Osteocyte (in vitro differentiated cells): Measurements from ENCODE around the gene SEL1L3. TPM values are rescaled to one million over a fixed set of nuclear protein-coding genes. Genes with fewer than 3 reads are reported as not detected.
A peak's percentile ranks its signal among the peaks of the same experiment; 100 is the strongest.

ENCODE experiments used
- DNase-seq: peaks from one replicate; pipeline ENCODE4 v3.0.0; 2021; ENCODE audit warnings: mixed read lengths; ENCODE audit not compliant: unreplicated experiment; ENCODE audit errors: extremely low spot score
- H3K27ac Mint-ChIP-seq: one replicate; pipeline ENCODE4 v1.8.0; 2021; ENCODE audit warnings: mild to moderate bottlenecking, mixed read lengths; ENCODE audit not compliant: unreplicated experiment
- H3K27me3 Mint-ChIP-seq: one replicate; pipeline ENCODE4 v1.8.0; 2021; ENCODE audit warnings: mixed read lengths; ENCODE audit not compliant: unreplicated experiment
- H3K36me3 Mint-ChIP-seq: one replicate; pipeline ENCODE4 v1.8.0; 2021; ENCODE audit warnings: mixed read lengths; ENCODE audit not compliant: unreplicated experiment
- H3K4me1 Mint-ChIP-seq: one replicate; pipeline ENCODE4 v1.8.0; 2021; ENCODE audit warnings: mixed read lengths; ENCODE audit not compliant: unreplicated experiment
- H3K4me3 Mint-ChIP-seq: one replicate; pipeline ENCODE4 v1.8.0; 2021; ENCODE audit warnings: mild to moderate bottlenecking, moderate library complexity, mixed read lengths; ENCODE audit not compliant: unreplicated experiment
- H3K9me3 Mint-ChIP-seq: one replicate; pipeline ENCODE4 v1.8.0; 2021; ENCODE audit warnings: mixed read lengths; ENCODE audit not compliant: unreplicated experiment
- CTCF ChIP-seq: fragments of 200-600 bp; sonication (generic); IDR thresholded peaks from 2 replicates; pipeline ENCODE4 v1.5.0; 2021; ENCODE audit warnings: antibody characterized with exemption, mild to moderate bottlenecking, moderate library complexity
- total RNA-seq: library from RNA; stranded (reverse); gene quantifications from 2 replicates; pipeline ENCODE4 v1.2.1, GENCODE V29; 2021

Gene SEL1L3
- total RNA-seq, 1 donor from 2014 or later: 28.0 TPM

DNA sequence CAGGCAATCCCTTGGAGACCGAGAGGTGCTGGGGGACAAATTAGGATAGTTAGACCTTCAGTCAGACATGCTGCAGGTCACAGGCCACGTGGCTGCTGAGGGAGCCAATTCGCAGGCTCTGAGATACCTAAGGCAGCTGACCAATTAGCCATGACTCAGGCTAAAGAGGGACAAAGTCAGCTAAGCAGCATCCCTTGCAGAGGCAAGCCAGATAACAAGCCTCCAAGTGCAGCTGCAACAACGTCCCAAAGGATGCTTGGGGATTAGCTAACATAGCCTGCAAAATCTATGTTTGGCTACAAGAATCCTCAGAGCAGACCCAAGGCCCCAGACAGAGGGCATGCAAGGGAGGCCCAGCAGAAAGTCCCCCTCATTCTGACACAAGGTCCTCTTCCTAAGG lies 93.5 kb downstream of the SEL1L3 start:
- no peak overlapping the region for H3K27ac Mint-ChIP-seq
- H3K36me3 Mint-ChIP-seq: peaks cover 6% of the 10 kb centered on the region
- H3K4me3 Mint-ChIP-seq: no peak overlapping the region
- H3K9me3 Mint-ChIP-seq: no peaks in the 10 kb centered on the region
- H3K27me3 Mint-ChIP-seq: no peaks in the 10 kb centered on the region
- no peak for TF ChIP-seq CTCF
- H3K4me1 Mint-ChIP-seq: peaks cover 3% of the 10 kb centered on the region
- DNase-seq: no peak

DNA sequence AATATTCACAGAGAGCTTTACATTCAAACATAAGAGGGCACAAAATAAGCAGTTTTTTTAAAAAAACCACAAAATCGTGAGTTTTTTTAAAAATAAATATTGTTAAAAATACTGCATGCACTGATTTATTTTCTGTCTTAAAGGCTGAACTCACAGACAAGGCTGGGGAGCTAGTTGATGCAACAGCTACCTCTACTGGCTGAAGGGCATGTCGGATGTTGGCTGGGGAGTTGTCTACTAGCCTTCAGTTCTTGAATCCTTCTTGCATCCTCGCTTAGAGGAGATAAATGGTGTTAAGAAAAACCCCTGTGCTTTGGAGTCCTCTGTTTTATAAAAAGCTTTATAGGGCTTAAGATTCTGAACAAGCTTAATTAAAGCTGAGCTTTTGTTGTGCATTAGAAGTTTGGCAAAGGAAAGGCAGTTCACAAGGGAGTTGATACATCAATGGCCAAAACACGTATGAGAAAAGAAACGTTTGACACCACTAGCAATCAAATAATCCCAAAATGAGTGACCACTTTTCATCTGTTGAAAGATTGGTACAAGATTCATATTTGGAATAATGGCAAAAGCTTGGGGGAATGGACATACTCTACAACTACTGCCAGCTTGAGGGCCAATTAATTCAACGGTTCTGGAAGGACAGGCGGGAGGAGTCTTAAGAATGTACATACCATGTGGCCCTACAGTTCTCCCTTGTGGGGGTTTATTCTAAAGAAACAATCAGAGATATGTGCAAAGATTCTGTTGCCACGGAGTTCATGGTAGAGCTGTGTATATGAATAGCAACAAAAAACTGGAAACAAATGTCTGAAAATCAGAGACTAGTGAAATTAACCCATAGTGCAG lies 94.7 kb downstream of the SEL1L3 start:
- Mint-ChIP-seq H3K27me3 (no peaks in the 10 kb centered on the region), H3K36me3 (peaks cover 7% of the 10 kb centered on the region), H3K9me3 (no peaks in the 10 kb centered on the region), H3K27ac (no peak overlapping the region), H3K4me1 (peaks cover 5% of the 10 kb centered on the region), H3K4me3 (no peak overlapping the region)
- TF ChIP-seq CTCF: peak; percentile 94
- DNase-seq: no peak

DNA sequence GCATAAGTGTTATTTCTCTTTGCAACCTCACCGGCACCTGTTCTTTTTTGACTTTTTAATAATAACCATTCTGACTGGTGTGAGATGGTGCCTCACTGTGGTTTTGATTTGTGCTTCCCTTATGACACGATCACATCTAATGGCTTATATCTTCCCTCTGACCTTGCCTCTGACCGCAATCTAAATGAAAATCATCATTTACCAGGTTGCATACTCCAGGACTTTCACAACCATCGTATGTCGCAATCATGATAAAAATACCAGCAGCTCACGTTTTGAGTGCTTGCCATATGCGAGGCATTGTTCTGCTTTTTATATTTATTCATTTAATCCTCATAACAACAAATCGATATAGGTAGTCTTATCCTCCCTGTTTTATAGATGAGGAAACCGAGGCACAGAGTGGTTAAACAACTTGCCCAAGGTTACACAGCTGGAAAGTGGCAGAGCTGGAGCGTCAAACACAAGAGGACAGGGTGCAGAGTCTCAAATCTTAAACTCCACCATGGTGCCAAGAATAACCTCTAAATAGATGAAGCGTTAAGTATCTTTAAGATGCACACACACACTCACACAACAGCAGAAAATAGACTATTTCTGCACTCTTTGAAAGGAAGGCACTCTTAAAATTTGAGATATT lies 102.2 kb downstream of the SEL1L3 start:
- Mint-ChIP-seq H3K4me1 (peaks cover 6% of the 10 kb centered on the region), H3K9me3 (no peaks in the 10 kb centered on the region), H3K27ac (no peak overlapping the region), H3K36me3 (peaks cover 13% of the 10 kb centered on the region), H3K27me3 (no peaks in the 10 kb centered on the region), H3K4me3 (no peak overlapping the region)
- TF ChIP-seq CTCF: no peak
- no peak for DNase-seq

- no peak for DNase-seq
- peaks cover 13% of the 10 kb centered on the region for H3K36me3 Mint-ChIP-seq
- H3K27ac Mint-ChIP-seq: no peak overlapping the region
- H3K27me3 Mint-ChIP-seq: no peaks in the 10 kb centered on the region
- no peaks in the 10 kb centered on the region for H3K9me3 Mint-ChIP-seq
- peaks cover 6% of the 10 kb centered on the region for H3K4me1 Mint-ChIP-seq
- no peak for TF ChIP-seq CTCF
- H3K4me3 Mint-ChIP-seq: no peak overlapping the region
These were observed 102.7 kb downstream of the SEL1L3 start for GRCh38 chr4:25760048-25760447.

DNA sequence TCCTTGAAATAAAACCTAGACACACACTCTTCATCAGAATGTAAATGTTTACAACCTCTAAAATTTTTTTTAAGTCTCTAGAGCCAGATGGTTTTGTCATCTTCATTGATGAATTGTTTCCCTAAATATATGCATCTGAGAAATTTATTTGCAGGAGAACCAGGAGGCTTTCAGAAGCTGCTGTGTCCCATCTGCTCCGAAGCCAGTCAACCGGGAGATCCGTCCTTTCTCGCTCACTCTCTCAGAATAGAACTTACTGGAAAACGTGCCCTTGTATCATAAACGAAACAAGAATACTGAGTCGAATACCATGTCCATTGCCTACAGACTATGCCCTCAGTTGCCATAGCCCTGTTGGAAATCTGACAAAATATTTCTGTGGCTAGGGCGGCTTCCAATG lies 103.7 kb downstream of the SEL1L3 start:
- Mint-ChIP-seq H3K27me3 (no peaks in the 10 kb centered on the region), H3K9me3 (no peaks in the 10 kb centered on the region), H3K36me3 (peaks cover 8% of the 10 kb centered on the region), H3K4me3 (no peak overlapping the region), H3K27ac (no peak overlapping the region), H3K4me1 (peaks cover 6% of the 10 kb centered on the region)
- no peak for TF ChIP-seq CTCF
- DNase-seq: no peak
